GM18867 (cell line): ENCODE data around the gene CCDC174.

Experiments used
- ATAC-seq: cut with Tn5 transposase; IDR thresholded peaks from one replicate; pipeline ENCODE4 v1.9.1; 2021; ENCODE audit warnings: mild to moderate bottlenecking, moderate library complexity; ENCODE audit not compliant: unreplicated experiment

Gene CCDC174

GRCh38 chr3:14624498-14624897 lies 27.1 kb upstream of the CCDC174 start:
- ATAC-seq = no peak

GRCh38 chr3:14625443-14625842 lies 26.1 kb upstream of the CCDC174 start:
- ATAC-seq = no peak

GRCh38 chr3:14627815-14628214 lies 23.7 kb upstream of the CCDC174 start:
- no peak for ATAC-seq

GRCh38 chr3:14628406-14628805 lies 23.2 kb upstream of the CCDC174 start:
- ATAC-seq = no peak

DNA sequence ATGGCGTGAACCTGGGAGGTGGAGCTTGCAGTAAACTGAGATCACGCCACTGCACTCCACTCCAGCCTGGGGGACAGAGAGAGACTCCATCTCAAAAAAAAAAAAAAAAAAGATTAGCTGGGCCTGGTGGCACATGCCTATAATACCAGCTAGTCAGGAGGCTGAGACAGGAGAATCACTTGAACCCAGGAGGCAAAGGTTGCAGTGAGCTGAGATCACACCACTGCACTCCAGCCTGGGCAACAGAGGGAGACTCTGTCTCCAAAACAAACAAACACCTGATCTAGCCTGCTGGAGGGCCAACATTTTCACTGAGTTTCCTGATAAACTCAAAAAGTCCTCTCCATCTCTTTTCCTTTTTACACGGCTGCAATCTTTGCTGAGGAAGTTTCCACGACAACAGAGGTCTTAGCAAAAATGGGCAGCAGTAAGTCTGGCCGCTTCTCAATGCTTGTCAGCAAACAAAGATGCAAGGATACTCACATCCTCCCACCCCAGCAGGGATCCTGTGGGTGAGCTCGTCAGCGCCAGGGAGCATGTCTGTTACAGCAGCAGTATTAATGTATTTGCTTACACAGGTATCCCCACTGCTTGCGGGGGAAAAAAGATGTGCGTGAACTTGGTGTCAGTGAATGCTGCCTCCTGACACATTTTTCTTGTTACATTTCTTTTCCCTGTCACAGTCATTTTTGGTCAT lies 21.0 kb upstream of the CCDC174 start:
- ATAC-seq = no peak

DNA sequence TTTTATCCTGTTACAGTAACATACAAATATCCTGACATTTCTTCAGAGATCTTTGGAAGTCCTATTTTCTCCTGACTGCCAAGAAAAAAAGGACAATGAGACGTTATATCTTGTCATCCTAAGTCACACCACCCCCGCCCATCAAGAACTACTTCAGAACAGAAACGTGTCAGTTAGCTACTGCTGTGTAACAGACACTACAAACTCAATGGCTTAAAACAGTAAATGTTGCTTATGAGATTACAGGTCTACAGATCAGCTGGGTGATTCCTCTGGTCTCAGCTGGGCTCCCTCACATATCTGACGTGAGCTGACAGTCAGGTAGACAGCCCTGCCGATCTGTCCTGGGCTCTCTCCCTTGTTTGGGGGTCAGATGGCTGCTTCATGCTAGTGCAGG lies 20.5 kb upstream of the CCDC174 start:
- no peak for ATAC-seq

DNA sequence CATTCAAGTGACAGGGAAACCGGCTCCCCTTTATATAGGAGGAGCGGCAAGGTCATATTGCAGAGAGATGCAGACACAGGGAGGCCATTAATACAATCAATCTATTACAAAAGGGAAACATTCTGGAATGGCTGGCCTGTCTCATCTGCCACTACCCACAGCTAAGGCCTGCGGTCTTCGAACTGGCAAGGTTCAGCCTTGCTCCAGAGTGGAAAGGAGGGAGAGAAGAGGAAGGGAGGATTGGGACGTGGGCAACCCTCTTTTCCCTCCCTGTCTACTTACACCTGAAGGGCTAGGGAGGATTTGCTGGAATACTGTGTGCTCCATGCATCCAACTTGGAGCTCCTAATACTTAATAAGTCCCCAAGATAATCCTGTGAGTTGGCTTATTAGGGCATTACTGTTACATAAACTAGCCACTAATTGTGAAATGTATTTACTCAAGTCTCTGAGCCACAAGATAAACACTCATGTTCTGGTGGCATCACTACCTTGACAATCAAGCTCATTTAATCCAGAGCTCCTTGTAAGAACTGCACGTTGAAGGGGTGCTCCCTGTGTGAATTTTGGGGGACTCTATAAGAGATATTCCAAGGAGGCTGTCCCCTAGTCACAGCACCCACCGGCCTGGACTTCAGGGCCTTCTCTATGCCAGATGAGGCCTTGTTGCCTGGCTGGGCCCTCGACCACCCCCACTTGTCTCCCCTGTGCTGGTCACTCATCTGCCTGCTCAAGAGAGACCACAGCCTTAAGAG lies 19.7 kb upstream of the CCDC174 start:
- ATAC-seq = no peak

DNA sequence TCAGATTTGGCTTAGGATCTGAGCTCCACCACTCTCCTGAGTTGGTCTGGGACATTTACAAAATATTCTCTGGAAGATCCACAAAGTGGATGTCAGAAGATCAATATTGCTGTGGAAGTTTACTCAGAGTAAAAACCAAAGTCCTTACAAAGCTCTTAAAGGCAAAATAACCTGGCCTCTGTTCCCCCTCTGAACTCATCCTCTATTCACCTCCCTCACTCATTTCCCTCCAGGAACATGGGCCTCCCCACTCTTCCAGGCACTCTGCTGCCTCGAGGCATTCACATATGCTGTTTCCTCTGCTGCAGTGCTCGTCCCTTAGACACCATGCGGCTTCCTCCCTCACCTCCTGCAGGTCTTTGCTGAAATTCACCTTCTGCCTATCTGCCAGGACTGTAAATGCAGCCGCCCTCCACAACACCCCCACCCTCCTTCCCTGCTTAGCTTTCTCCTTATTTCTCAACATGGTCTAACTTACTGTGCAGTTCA lies 19.1 kb upstream of the CCDC174 start:
- ATAC-seq = no peak

DNA sequence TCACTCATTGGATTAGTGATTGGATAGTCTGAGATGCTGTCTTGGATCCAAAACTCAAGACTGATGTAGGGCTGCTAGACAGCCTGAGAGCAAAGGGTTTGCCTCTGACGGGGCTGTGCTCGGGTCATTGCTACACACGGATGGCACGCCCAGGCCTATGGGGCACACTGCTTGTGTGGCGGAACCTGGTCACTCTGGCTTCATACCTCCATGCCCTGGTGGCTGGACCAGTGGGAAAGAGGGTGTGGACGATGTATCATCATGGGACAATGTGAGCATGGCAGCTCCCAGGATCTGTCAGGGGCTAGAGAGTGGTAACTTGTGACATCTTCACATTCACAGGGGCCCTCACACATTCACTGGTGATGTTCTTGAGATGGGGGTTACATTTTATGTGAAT lies 18.1 kb upstream of the CCDC174 start:
- no peak for ATAC-seq

- no peak for ATAC-seq
Observed at GRCh38 chr3:14633819-14634424, 17.6 kb upstream of the CCDC174 start.

DNA sequence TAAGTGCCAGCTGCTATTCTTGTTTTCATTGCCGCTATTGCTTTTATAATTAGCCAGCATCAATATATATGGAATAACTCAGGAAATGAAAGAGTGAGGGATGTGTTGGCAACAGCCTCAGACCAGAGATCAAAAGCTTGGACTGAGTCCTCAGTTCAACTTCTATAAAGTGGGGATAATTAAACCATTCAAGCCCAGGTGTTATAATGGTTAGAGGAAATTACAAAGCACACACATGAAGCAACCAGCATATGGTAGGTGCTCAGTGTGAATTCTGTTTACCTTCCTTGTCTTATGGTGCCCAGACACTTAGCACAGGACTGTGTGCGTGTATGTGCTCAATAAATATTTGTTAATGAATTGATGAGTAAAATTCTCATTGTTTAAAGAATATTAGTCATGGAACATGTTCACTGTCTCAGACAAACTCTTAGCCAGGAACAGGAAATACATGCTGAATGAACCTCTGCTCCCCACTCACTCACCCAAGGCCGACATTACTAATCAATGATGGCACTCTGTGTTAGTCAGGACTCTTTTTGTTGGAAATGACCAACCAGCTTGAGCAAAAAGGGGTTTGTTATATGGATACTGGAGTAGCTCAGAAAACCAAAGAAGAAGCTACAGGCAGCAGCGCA lies 16.7 kb upstream of the CCDC174 start:
- ATAC-seq = no peak

DNA sequence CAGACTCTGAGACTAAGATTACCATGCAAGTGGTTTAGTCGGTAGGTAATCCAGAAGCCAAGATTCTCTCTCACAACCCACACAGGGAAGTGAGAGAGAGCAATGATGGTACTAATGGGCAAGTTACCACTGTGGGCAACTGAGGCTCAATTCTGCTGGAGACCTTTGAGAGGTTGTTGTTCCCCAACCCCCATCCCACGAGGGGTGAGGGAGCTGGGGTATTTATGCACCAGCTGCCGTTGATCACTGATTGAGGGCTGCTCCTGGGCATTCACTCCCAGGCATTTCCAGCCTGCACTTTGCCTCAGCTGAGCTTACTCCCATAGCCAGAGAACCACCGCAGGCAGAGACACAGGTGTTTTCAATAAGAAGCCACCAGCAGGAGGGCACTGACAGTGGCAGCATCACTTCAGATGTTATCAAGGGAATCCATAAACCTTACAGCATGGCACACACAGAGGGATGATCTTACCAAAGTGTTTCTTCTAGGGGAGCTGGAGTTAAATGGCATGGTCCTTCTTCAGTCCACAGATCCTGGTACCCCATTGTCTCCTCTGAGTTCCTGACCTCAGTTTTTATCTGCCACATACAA lies 15.0 kb upstream of the CCDC174 start:
- ATAC-seq = no peak

DNA sequence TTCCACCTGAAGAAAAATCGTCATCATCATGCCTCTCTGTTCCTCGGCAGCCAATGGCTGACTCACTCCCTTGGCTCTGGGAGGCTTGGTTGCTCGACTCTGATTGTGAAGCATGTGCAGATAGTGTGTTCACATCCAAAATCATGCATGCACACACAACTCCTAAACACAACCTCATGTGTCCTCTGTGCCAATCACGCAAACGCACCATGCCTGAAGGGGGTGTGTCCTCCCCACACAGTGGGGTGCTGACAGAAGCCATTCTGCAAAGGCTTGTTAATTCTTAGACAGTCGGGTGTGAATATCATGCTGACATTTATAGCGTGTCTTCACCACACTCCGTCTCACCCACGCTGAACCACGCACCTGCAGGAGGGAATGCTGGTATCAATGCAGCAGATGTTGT lies 11.4 kb upstream of the CCDC174 start:
- ATAC-seq = no peak

DNA sequence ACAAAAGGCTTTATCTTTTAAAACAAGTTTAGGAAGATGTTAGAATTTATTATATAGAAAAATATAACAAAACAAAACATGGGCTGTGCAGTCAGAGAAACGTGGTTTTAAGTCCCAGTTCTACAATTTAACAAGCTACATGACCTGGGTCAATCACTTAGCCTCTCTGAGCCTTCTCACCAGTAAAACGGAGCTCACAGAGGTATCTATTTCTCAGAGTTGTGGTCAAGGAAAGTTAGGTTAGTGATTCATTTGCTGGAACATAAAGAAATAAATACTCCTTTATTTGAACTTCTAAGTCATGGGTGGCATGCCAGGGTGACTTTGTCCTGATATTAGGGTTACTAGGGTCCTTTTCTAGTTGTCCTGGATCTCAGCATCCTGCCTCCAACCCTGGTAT lies 10.8 kb upstream of the CCDC174 start:
- no peak for ATAC-seq

DNA sequence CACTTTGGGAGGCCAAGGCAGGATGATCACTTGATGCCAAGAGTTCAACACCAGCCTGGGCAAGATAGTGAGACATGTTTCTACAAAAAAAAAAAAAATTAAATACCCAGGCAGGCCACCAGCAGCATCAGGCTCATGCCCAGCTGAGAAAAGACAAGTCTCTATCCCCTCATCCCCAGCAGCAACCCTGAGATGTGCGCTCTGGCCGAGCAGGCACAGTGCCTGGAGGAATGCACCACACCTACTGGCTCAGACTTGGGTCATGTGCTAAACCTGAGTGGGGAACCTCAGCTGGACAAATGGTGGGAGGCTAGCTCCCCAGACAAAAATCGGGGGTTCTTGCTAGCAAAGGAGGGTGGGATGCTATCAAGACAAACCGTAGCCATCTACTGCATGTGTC lies 10.2 kb upstream of the CCDC174 start:
- ATAC-seq = no peak

DNA sequence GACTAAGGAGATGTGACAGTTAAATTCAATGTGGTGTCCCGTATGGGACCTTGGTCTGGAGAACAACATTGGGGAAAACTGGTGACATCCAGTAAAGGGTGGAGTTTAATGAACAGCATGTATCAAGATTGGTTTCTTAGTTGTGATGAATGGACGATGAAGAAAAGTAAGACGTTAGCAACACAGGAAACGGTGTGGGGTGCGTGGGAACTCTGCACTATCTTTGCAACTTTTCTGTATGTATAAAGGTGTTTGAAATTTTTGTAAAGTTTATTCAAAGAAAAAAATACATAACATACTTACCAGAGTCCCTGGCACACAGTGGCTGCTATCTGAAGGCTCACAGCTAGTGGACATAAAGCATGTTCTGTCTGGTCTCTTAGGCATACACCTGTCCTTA lies 6.1 kb upstream of the CCDC174 start:
- no peak for ATAC-seq

- ATAC-seq = no peak
Observed at GRCh38 chr3:14646131-14646573, 5.4 kb upstream of the CCDC174 start.

GRCh38 chr3:14646589-14647413 lies 4.8 kb upstream of the CCDC174 start:
- no peak for ATAC-seq

DNA sequence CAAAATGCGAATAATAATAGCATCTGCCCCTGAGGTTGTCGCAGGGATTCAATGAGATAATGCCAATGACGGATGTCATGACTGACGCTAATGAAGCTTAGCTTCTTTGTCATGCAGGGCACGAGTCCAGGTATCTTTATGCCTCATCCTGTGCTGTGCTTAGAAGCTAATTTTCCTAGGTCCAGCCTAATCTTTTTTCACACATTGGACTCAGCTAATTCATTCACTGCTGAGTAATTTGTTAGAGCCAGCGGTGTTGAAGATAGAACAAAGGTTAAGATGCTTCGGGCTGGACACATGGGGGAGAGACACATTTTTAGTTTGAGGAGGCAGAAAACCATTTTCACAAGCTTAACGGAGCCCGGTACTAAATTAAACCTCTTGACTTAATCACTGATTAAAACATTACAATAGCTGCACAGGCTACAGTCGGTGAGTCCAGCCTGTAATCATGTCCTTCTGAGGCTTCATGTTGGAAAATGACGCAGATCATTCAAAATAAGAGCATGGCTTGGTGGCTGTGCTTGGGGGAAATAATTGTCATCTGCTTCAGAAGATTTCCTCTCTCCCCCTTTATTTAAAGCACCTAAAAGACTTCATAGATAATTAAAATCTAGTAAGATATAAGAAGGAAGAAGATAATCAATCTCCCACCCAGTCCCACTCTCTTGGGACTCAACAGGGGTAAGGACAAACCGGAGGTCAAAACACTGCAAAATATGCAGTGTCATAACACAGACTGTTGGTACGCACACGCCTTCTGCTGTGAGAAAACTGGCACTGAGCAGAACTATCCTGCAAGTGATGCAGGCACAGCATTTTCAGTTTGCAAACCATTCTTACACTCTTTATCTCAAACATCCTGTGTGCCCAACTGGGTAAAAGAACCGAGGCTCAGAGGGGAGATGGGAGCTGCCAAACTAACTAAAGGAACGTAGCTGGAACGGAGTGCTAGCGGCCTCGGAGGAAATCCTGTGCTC lies 3.3 kb upstream of the CCDC174 start:
- ATAC-seq = no peak
